Endothelial cell of hepatic sinusoid (primary cell): ENCODE measurements around the gene CASP7.

Source experiments
- in situ Hi-C: cut with HindIII; loops from 2 replicates; pipeline ENCODE4 v1.10.0; 2017; ENCODE audit warnings: low sequenced_read_pairs

The CASP7 gene

GRCh38 chr10:113665806-113666354, 13.8 kb upstream of the CASP7 start:
- in situ Hi-C loops: loop anchor here (10.0 kb wide), 1 partner anchor 69 kb away; no protein-coding TSS in a partner anchor

- in situ Hi-C loops: loop anchor here (10.0 kb wide), 1 partner anchor 68 kb away; no protein-coding TSS in a partner anchor
These were observed 12.9 kb upstream of the CASP7 start for GRCh38 chr10:113666682-113667252.

GRCh38 chr10:113680190-113681111, 739 bp downstream of the CASP7 start:
- in situ Hi-C loops: no loop called here

GRCh38 chr10:113681533-113682470, 2.1 kb downstream of the CASP7 start:
- in situ Hi-C loops: no loop called here

GRCh38 chr10:113683300-113683699, 3.6 kb downstream of the CASP7 start:
- in situ Hi-C loops: no loop called here

- in situ Hi-C loops: no loop called here
These were observed 6.3 kb downstream of the CASP7 start for GRCh38 chr10:113686028-113686427.

DNA sequence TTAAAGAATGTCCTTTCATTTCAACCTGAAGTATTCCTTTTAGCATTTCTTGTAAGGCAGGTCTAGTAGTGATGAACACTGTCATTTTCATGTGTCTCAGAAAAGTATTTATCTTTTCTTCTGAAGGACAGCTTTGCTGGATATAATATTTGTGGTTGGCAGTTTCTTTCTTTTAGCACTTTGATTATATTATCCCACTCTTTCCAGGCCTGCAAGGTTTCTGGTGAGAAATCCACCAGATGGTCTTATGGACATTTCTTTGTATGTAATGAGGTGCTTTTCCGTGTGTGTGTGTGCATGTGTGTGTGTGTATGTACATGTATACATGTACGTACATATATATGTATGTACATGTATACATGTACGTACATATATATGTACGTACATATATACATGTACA, 7.3 kb downstream of the CASP7 start:
- in situ Hi-C loops: no loop called here

DNA sequence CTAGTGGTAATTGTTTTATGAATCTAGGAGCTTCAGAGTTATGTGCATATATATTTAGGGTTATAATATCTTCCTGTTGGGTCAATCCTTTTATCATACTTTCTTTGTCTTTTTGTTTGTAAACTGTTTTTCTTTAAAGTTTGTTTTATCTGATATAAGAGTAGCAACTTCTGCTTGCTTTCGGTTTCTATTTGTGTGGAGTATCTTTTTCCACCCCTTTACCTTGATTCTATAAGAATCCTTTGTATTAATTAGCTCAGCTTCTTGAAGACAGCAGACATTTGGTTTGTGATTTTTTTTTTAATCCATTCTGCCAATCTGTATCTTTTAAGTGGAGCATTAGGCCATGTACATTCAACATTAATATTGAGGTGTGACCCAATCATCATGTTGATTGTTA, 9.3 kb downstream of the CASP7 start:
- in situ Hi-C loops: no loop called here

DNA sequence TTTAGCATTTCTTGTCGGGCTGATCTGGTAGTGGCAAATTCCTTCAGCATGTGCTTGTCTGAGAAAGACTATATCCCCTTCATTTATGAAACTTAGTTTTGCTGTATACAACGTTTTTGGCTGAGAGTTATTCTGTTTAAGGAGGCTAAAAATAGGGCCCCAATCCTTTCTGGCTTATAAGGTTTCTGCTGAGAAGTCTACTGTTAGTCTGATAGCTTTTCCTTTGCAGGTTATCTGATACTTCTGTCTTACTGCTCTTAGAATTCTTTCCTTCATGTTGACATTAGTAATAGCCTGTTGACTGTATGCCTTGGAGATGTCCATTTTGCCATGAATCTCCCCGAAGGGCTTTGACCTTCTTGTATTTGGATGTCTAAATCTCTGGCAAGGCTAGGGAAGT, 9.9 kb downstream of the CASP7 start:
- in situ Hi-C loops: no loop called here

GRCh38 chr10:113690749-113691148, 11.0 kb downstream of the CASP7 start:
- in situ Hi-C loops: loop anchor here (10.0 kb wide), 1 partner anchor 84 kb away; no protein-coding TSS in a partner anchor

- in situ Hi-C loops: loop anchor here (10.0 kb wide), 1 partner anchor 83 kb away; no protein-coding TSS in a partner anchor
These were observed 11.7 kb downstream of the CASP7 start for GRCh38 chr10:113691381-113691780.

DNA sequence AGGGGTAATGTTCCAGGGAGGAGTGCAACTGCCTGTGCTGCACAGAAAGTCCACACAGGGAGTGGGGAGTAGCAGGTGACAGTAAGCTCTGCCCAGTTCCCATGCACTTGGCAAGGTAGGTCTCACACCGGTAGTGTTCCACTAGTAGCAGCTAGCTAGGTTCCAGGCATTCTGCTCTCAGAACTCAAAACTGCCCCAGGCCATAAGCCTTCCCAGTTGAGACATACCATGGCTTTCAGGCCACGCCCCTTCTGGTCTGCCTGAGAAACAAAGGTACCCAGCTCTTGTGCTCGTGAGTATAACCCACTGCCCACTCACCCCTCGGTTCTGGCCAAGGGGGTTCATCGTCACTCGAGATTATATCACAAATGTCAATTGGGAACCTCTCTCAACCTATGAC, 12.6 kb downstream of the CASP7 start:
- in situ Hi-C loops: loop anchor here (10.0 kb wide), 1 partner anchor 83 kb away; no protein-coding TSS in a partner anchor

DNA sequence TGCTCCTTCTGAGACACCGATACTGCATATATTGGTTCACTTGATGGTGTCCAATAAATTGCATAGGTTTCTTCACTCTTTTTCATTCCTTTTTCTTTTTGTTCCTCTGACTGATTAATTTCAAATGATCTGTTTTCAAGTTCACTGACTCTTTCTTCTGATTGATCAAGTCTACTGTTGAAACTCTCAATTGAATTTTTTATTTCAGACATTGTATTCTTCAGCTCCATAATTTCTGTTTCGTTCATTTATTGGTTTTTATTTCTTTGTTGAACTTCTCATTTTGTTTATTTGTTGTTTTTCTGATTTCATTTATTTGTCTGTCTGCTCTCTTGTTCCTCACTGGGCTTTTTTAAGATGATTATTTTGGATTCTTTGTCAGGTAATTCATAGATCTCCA, 13.6 kb downstream of the CASP7 start:
- in situ Hi-C loops: loop anchor here (10.0 kb wide), 1 partner anchor 81 kb away; no protein-coding TSS in a partner anchor

DNA sequence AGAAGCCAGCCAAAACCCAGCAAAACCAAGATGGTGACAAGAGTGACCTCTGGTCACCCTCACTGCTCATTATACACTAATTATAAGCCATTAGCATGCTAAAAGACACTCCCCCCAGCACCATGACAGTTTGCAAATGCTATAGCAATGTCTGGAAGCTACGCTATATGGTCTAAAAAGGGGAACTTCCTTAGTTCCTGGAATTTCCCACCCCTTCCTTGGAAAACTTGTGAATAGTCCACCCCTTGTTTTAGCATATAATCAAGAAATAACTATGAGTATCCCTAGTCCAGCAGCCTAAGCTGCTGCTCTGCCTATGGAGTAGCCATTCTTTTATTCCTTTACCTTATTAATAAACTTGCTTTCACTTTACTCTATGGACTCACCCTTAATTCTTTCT, 16.0 kb downstream of the CASP7 start:
- in situ Hi-C loops: loop anchor here (10.0 kb wide), 1 partner anchor 79 kb away; no protein-coding TSS in a partner anchor

DNA sequence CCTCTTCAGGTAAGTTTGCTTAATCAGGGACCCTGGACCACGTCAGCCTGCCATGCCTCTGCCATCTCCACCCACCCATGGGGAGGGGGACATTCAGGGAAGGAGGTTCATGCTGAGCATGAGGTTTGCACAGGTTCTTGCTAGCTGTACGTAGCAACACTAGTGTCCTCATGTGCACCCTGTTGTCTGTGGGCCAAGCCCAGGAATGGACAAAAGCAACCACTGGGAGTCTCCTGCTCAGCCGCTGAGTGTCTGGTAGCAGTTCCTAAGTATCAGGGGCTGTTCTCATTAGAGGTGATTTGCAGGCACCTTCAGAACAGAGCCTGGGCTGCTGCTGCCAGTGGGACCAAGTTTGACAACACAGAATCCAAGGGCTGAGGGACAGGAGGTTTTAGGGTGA, 17.9 kb downstream of the CASP7 start:
- in situ Hi-C loops: loop anchor here (10.0 kb wide), 1 partner anchor 77 kb away; no protein-coding TSS in a partner anchor

- in situ Hi-C loops: no loop called here
These were observed 25.1 kb downstream of the CASP7 start for GRCh38 chr10:113704637-113705343.

DNA sequence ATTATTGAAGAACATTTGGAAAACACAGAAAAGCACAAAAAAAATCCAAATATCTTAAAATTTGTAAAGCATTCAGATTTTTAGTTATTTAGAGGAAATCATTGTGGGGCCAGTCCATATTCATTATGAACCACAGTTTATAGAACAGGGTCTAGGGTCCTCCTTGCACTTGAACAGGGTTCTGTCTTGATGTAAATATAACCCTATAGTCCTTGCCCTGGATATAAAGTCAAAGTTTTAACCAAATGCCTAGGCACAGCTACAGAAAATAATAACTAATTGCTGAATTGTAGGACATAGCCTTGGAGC, 25.6 kb downstream of the CASP7 start:
- in situ Hi-C loops: no loop called here

DNA sequence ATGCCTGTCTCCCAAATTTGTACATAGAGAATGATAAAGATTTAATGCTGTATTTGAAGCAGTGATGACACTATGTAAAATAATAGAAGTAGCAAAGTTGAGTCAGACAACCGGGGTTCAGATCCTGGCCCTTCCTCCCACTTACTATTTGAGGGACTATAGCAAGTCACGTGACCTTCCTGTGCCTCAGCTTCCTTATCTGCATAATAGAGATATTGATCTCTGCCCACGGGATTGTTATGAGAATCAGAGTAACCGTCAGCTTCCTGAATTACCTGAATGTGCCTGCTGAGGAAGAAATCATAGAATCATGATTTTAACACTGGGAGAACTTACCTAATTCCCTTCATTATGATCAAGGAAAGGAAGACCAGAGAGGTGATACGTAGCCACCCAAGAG, 26.9 kb downstream of the CASP7 start:
- in situ Hi-C loops: no loop called here

DNA sequence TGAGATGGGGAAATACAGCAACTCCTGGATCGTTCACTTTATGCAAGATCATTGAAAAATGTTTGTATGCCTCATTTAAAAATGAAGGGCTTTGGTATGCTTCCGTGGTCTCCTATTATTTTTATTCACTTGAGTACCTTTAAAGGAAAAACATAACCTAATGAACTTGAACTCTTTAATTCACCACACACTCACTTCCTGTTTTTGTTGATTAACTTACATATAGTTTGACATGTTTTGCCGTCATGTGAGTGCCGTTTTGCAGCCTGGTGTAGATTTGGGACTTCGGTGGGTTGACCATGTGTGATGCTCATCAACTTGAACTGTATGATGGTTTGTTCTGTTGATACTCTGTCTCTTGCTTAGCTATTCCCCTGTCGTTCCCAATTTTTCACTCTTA, 28.9 kb downstream of the CASP7 start:
- in situ Hi-C loops: no loop called here

- in situ Hi-C loops: no loop called here
These were observed 29.6 kb downstream of the CASP7 start for GRCh38 chr10:113709221-113709838.
